ENCODE data around the gene CCDC32.

The CCDC32 gene

DNA sequence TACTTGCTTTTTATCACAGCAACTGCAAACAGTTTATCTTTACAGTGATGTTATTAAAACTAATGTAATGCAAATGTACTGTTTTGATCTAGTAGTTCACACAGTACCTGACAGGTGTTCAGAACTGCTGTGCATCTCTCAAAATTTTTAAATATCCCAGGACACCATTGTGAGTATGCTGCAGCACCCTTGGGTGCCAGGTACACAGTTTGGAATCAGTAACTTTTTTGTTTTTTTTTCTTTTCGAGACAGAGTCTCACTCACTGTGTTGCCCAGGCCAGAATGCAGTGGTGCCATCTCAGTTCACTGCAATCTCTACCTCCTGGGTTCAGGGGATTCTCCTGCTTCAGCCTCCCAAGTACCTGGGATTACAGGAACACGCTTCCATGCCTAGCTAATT is 32.2 kb upstream of the CCDC32 start:
- Histone ChIP-seq H3K9me3 (ENCODE audit: insufficient read depth, low read depth, low read length) (no peaks in the 10 kb centered on the region), H3K79me2 (ENCODE audit: insufficient read depth, low read length) (peaks cover 77% of the 10 kb centered on the region), H3K27me3 (ENCODE audit: insufficient read depth, low read length, poor library complexity, severe bottlenecking) (no peaks in the 10 kb centered on the region), H2AFZ (ENCODE audit: low read length) (no peak overlapping the region), H3K4me2 (ENCODE audit: low read depth, low read length, poor library complexity, severe bottlenecking) (peak overlapping the region; percentile 90), H3K9ac (ENCODE audit: low read depth, low read length, poor library complexity, severe bottlenecking) (no peak overlapping the region), H3K36me3 (ENCODE audit: insufficient read depth, low read length) (no peaks in the 10 kb centered on the region), H3K4me3 (ENCODE audit: low read length, poor library complexity, severe bottlenecking) (peak overlapping the region; percentile 47), H3K4me1 (ENCODE audit: insufficient read depth, low read length, poor library complexity, severe bottlenecking) (peaks cover 17% of the 10 kb centered on the region), H4K20me1 (ENCODE audit: insufficient read depth, low read length, poor library complexity, severe bottlenecking) (peaks cover 10% of the 10 kb centered on the region), H3K9me2 (replicated peaks; ENCODE audit: low read depth, low read length) (no peaks in the 10 kb centered on the region), H3F3A (ENCODE audit: low read depth) (no peaks in the 10 kb centered on the region)
- TF ChIP-seq, protein P1, sequence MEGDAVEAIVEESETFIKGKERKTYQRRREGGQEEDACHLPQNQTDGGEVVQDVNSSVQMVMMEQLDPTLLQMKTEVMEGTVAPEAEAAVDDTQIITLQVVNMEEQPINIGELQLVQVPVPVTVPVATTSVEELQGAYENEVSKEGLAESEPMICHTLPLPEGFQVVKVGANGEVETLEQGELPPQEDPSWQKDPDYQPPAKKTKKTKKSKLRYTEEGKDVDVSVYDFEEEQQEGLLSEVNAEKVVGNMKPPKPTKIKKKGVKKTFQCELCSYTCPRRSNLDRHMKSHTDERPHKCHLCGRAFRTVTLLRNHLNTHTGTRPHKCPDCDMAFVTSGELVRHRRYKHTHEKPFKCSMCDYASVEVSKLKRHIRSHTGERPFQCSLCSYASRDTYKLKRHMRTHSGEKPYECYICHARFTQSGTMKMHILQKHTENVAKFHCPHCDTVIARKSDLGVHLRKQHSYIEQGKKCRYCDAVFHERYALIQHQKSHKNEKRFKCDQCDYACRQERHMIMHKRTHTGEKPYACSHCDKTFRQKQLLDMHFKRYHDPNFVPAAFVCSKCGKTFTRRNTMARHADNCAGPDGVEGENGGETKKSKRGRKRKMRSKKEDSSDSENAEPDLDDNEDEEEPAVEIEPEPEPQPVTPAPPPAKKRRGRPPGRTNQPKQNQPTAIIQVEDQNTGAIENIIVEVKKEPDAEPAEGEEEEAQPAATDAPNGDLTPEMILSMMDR (conservative IDR thresholded peaks at IDR 0.05; ENCODE audit: low read length), result no peak

DNA sequence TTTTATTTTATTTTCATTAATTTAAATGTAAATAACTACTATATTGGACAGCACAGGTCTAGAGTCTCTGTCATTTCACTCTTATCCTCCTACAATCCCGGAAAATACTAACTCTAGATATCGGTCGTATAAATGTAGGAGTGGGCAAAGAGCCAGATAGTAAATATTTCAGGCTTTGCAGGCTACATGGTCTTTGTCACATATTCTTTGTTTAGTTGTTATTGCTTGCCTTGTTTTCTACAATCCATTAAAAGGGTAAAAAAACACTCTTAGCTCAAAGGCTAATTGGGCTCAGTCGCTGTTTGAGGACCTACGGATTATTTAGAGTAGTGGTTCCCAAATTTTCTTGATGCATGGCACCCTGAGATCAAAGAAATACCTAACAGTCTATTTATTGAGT is 30.9 kb upstream of the CCDC32 start:
- H3F3A ChIP-seq (ENCODE audit: low read depth), result no peaks in the 10 kb centered on the region
- H2AFZ ChIP-seq (ENCODE audit: low read length), result no peak overlapping the region
- H3K79me2 ChIP-seq (ENCODE audit: insufficient read depth, low read length), result peaks cover 65% of the 10 kb centered on the region
- no peak for TF ChIP-seq EZH2phosphoT487 (IDR thresholded peaks at IDR 0.05; ENCODE audit: borderline replicate concordance)
- TF ChIP-seq, protein P1 (conservative IDR thresholded peaks at IDR 0.05; ENCODE audit: low read length), result no peak
- no peaks in the 10 kb centered on the region for H3K9me3 ChIP-seq (ENCODE audit: insufficient read depth, low read depth, low read length)
- peaks cover 10% of the 10 kb centered on the region for H4K20me1 ChIP-seq (ENCODE audit: insufficient read depth, low read length, poor library complexity, severe bottlenecking)
- no peaks in the 10 kb centered on the region for H3K27me3 ChIP-seq (ENCODE audit: insufficient read depth, low read length, poor library complexity, severe bottlenecking)
- H3K4me2 ChIP-seq (ENCODE audit: low read depth, low read length, poor library complexity, severe bottlenecking), result peak overlapping the region; percentile 90
- H3K9me2 ChIP-seq (replicated peaks; ENCODE audit: low read depth, low read length), result no peaks in the 10 kb centered on the region
- H3K36me3 ChIP-seq (ENCODE audit: insufficient read depth, low read length), result no peaks in the 10 kb centered on the region
- peak overlapping the region; percentile 41 for H3K9ac ChIP-seq (ENCODE audit: low read depth, low read length, poor library complexity, severe bottlenecking)
- peak overlapping the region; percentile 79 for H3K4me3 ChIP-seq (ENCODE audit: low read length, poor library complexity, severe bottlenecking)
- H3K4me1 ChIP-seq (ENCODE audit: insufficient read depth, low read length, poor library complexity, severe bottlenecking), result peaks cover 17% of the 10 kb centered on the region

DNA sequence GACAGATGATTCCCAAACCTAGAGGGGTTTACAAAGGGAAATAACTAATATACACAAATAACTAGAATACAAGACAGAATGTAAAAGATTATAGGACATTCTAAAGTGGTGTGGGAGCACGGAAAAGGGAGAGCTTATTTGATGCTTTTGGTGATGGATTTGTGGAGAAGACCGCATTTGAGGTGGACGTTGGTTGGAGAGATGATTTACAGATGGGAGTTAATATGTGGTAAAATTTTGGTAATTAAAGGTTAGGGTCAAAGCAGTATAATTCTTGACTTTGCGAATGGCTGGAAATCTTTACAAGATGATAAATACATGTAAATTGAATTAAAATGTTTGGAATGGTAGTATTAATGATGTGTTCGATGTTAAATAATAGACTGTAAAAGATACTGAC is 30.4 kb upstream of the CCDC32 start:
- no peaks in the 10 kb centered on the region for H3K9me2 ChIP-seq (replicated peaks; ENCODE audit: low read depth, low read length)
- TF ChIP-seq, protein P1 (conservative IDR thresholded peaks at IDR 0.05; ENCODE audit: low read length), result no peak
- no peak for TF ChIP-seq EZH2phosphoT487 (IDR thresholded peaks at IDR 0.05; ENCODE audit: borderline replicate concordance)
- H3K9ac ChIP-seq (ENCODE audit: low read depth, low read length, poor library complexity, severe bottlenecking), result peak overlapping the region; percentile 75
- H2AFZ ChIP-seq (ENCODE audit: low read length), result no peak overlapping the region
- H3K27me3 ChIP-seq (ENCODE audit: insufficient read depth, low read length, poor library complexity, severe bottlenecking), result no peaks in the 10 kb centered on the region
- peaks cover 10% of the 10 kb centered on the region for H4K20me1 ChIP-seq (ENCODE audit: insufficient read depth, low read length, poor library complexity, severe bottlenecking)
- H3K9me3 ChIP-seq (ENCODE audit: insufficient read depth, low read depth, low read length), result no peaks in the 10 kb centered on the region
- peak overlapping the region; percentile 90 for H3K4me2 ChIP-seq (ENCODE audit: low read depth, low read length, poor library complexity, severe bottlenecking)
- peaks cover 19% of the 10 kb centered on the region for H3K4me1 ChIP-seq (ENCODE audit: insufficient read depth, low read length, poor library complexity, severe bottlenecking)
- no peaks in the 10 kb centered on the region for H3K36me3 ChIP-seq (ENCODE audit: insufficient read depth, low read length)
- no peaks in the 10 kb centered on the region for H3F3A ChIP-seq (ENCODE audit: low read depth)
- peaks cover 60% of the 10 kb centered on the region for H3K79me2 ChIP-seq (ENCODE audit: insufficient read depth, low read length)
- peak overlapping the region; percentile 79 for H3K4me3 ChIP-seq (ENCODE audit: low read length, poor library complexity, severe bottlenecking)
